Ectodermal cell (in vitro differentiated cells): ENCODE results near the gene CEACAM16.
A peak's percentile ranks its signal among the peaks of the same experiment; 100 is the strongest.

Experiments
- H3K27ac ChIP-seq: 2 replicates; pipeline ENCODE4 v1.7.0; 2013; ENCODE audit warnings: mild to moderate bottlenecking, low read depth, low read length; ENCODE audit not compliant: insufficient read depth, poor library complexity, severe bottlenecking
- H3K27me3 ChIP-seq: 2 replicates; pipeline ENCODE4 v1.7.0; 2013; ENCODE audit warnings: mild to moderate bottlenecking, low read length; ENCODE audit not compliant: insufficient read depth, control insufficient read depth, poor library complexity, severe bottlenecking
- H3K36me3 ChIP-seq: one replicate; pipeline ENCODE4 v1.7.0; 2013; ENCODE audit warnings: low read length; ENCODE audit not compliant: control insufficient read depth, insufficient read depth
- H3K4me1 ChIP-seq: one replicate; pipeline ENCODE4 v1.7.0; 2013; ENCODE audit warnings: low read length; ENCODE audit not compliant: control insufficient read depth, insufficient read depth
- H3K4me3 ChIP-seq: 2 replicates; pipeline ENCODE4 v1.7.0; 2013; ENCODE audit warnings: low read depth, low read length, control low read depth; ENCODE audit not compliant: insufficient read depth
- H3K9me3 ChIP-seq: 2 replicates; pipeline ENCODE4 v1.7.0; 2013; ENCODE audit warnings: mild to moderate bottlenecking, low read length, moderate library complexity; ENCODE audit not compliant: control insufficient read depth
- whole genome bisulfite sequencing, 2 experiments: methylation state at CpG; one replicate each; pipeline ENCODE4 v1.1.7; 2013; ENCODE audit warnings: missing lambda C conversion rate in 2 of 2; 5-methylcytosine and 5-hydroxymethylcytosine counted together

Gene CEACAM16

DNA sequence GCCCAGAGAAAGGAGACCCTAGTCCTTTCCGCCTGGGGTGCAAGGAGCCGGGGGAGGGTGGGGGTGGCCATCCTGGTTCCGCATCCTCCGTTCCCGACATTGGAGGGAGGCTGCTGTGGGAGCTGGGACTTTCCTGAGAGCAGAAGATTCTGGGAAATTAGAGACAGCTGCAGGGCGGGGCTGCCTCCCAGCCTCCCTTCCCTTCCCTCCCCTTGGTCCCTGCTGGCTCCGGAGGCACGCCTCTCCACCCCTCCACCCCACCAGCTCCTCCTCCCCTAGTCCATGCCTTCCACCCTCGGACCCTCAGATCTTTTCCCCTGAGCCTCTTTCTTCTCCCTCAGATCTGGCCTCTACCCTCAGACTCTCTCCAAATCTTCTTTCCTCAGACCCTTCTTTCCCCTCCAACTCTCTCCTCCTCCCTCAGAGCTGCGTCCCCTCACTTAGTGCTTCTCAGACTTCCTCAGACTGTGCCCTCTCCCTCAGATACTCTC is 46.4 kb downstream of the CEACAM16 start:
- H3K36me3 ChIP-seq, result no peaks in the 10 kb centered on the region
- no peaks in the 10 kb centered on the region for H3K9me3 ChIP-seq
- H3K4me1 ChIP-seq, result peaks cover 12% of the 10 kb centered on the region
- 29 to 31% methylated on average over 10 of the region's 10 CpGs for WGBS, 2 experiments
- no peak overlapping the region for H3K4me3 ChIP-seq
- peaks cover 54% of the 10 kb centered on the region for H3K27me3 ChIP-seq
- no peak overlapping the region for H3K27ac ChIP-seq

DNA sequence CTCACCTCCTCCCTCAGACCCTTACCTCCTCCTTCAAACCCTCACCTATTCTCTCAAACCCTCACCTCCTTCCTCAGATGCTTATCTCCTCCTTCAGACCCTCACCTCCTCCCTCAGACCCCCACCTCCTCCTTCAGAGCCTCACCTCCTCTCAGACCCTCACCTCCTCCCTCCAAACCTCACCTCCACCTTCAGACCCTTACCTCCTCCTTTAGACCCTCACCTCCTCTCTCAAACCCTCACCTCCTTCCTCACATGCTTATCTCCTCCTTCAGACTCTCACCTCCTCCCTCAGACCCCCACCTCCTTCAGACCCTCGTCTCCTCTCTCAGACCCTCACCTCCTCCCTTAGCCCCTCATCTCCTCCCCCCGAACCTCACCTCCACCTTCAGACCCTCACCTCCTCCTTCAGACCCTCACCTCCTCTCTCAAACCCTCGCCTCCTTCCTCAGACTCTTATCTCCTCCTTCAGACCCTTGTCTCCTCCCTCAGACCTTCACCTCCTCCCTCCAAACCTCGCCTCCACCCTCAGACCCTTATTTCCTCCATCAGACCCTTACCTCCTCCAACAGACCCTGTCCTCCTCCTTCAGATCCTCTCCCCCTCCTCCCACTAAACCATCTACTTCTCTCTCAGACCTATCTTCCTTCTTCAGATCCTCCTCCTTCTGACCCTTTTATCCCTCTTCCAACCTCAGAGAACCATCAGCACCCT is 47.1 kb downstream of the CEACAM16 start:
- peaks cover 12% of the 10 kb centered on the region for H3K4me1 ChIP-seq
- H3K4me3 ChIP-seq, result no peak overlapping the region
- H3K9me3 ChIP-seq, result no peaks in the 10 kb centered on the region
- H3K36me3 ChIP-seq, result no peaks in the 10 kb centered on the region
- 77 to 78% methylated on average over 4 of the region's 4 CpGs for WGBS, 2 experiments
- no peak overlapping the region for H3K27ac ChIP-seq
- H3K27me3 ChIP-seq, result peaks cover 60% of the 10 kb centered on the region

GRCh38 chr19:44746616-44746945 is 47.6 kb downstream of the CEACAM16 start:
- 71 to 76% methylated on average over 5 of the region's 5 CpGs for WGBS, 2 experiments
- Histone ChIP-seq H3K4me1 (peaks cover 12% of the 10 kb centered on the region), H3K27me3 (peaks cover 66% of the 10 kb centered on the region), H3K4me3 (no peak overlapping the region), H3K9me3 (no peaks in the 10 kb centered on the region), H3K27ac (no peak overlapping the region), H3K36me3 (no peaks in the 10 kb centered on the region)

DNA sequence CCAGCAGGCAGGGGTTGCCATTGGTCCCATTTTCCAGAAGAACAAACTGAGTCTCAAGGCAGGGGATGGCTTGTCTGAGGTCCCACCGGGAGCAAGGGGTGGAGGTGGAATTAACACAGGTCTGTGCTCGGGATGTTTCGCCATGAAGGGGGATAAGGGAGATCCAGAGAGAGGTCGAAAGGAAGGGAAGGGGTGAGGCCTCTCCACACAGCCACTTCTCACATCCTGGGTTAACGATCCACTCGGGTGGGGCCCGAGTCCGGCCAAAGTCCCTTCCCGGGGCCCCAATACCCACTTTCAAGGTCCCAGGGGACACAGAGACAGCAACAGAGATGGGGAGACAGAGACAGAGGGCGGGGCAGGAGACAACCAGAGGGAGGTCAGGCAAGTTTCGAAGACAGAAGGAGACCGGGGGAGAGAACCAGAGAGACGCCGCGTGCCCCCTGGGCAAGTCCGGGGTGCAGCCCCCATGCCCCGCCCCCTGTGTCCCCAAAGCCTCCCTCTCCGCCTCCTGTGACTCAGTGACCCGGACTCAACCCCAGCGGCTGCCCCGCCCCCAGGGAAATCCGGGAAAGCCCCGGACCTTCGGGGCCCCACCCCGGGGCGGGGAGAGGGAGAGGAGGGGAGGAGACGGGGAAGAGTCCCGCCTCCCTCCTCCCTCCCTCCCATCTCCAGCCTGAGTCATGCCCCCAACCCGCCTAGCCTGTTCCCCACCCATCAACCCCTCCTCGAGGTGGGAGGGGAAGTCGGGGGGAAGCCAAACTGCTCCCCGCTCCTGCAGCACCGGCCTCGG is 48.2 kb downstream of the CEACAM16 start:
- H3K9me3 ChIP-seq, result no peaks in the 10 kb centered on the region

DNA sequence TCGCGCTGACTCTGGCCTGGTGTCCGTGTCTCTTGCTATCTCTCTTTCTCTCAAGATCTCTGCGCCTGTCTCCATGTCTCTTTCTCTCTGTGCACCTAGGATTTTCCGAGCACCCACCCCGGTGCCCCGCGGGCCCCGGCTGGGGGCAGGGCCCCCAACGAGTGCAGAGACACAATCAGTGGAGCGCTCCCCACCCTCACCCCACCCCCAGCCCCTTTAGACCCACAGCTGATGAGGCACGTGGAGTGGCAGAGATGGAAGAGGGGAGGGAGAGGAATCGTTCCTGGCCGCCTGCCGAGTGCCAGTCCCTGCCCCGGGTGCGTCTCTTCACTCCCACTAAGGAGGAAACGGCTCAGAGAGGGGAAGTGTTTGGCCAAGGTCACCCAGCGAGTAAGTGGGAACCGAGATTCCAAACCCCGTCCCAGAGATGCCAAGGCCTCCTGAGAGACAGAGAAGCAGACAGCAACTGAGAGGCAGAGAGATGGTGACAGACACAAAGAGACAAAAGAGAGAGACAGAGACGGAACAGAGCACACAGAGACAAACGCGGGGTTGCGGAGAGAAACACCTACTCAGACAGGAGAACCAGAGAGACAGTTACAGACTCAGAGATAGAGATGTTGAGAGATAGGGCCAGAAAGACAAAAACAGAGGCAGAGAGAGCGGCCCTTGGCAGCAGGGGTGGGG is 48.9 kb downstream of the CEACAM16 start:
- WGBS, 2 experiments, result 1% methylated on average over 23 to 25 of the region's 26 CpGs
- Histone ChIP-seq H3K4me3 (peak overlapping the region; percentile 11), H3K4me1 (peaks cover 10% of the 10 kb centered on the region)

More for the DNA sequence above, 48.2 kb downstream of the CEACAM16 start:
- WGBS, 2 experiments, result 9 to 10% methylated on average over 25 to 31 of the region's 34 CpGs
- Histone ChIP-seq H3K36me3 (no peaks in the 10 kb centered on the region), H3K4me3 (peak overlapping the region; percentile 11), H3K27me3 (peaks cover 68% of the 10 kb centered on the region), H3K27ac (no peak overlapping the region), H3K4me1 (peaks cover 10% of the 10 kb centered on the region)

GRCh38 chr19:44748426-44749254 is 49.7 kb downstream of the CEACAM16 start, which contains the start of gene BCL3:
Gene BCL3, plus strand, starts transcription at chr19:44748708. Its CDS starts 83 bp downstream, at chr19:44748791.
- H3K27me3 ChIP-seq, result peaks cover 83% of the 10 kb centered on the region
- H3K27ac ChIP-seq, result no peak within 1 kb of the TSS

More for the DNA sequence above, 48.9 kb downstream of the CEACAM16 start:
- Histone ChIP-seq H3K36me3 (no peaks in the 10 kb centered on the region), H3K27ac (no peak overlapping the region), H3K27me3 (peaks cover 75% of the 10 kb centered on the region), H3K9me3 (no peaks in the 10 kb centered on the region)

GRCh38 chr19:44749292-44749691 is 50.3 kb downstream of the CEACAM16 start:
- H3K9me3 ChIP-seq, result no peaks in the 10 kb centered on the region
- H3K36me3 ChIP-seq, result no peaks in the 10 kb centered on the region
- H3K27ac ChIP-seq, result no peak overlapping the region
- 78 to 93% methylated on average over 1 of the region's 1 CpG for WGBS, 2 experiments
- peaks cover 22% of the 10 kb centered on the region for H3K4me1 ChIP-seq
- H3K4me3 ChIP-seq, result peak overlapping the region; percentile 22
- peaks cover 90% of the 10 kb centered on the region for H3K27me3 ChIP-seq

More at GRCh38 chr19:44748426-44749254, 49.7 kb downstream of the CEACAM16 start, which contains the start of gene BCL3:
- Histone ChIP-seq H3K9me3 (no peaks in the 10 kb centered on the region), H3K36me3 (no peaks in the 10 kb centered on the region), H3K4me3 (peak within 1 kb of the TSS; percentile 22), H3K4me1 (peaks cover 17% of the 10 kb centered on the region)
- 2% methylated on average over 84 to 86 of the region's 88 CpGs for WGBS, 2 experiments

DNA sequence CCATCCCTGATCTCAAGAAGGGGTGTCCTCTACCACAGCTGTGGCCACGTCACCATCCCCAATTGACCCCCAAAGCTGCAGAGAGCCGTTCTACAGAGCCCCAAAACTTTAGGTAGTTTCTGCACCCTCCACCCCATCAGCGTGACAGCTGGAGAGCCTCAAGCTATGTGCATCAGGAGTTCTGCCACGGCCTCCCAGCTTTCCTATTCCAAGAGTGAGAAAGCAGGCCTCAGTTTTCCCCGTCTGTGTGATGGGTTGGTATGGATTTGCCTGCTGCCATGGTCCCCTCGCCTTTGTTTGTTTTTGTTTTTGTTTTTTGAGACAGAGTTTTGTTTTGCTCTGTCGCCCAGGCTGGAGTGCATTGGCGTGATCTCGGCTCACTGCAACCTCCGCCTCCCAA is 51.0 kb downstream of the CEACAM16 start:
- 91 to 93% methylated on average over 10 of the region's 10 CpGs for WGBS, 2 experiments
- H3K4me3 ChIP-seq, result no peak overlapping the region
- H3K36me3 ChIP-seq, result no peaks in the 10 kb centered on the region
- H3K27me3 ChIP-seq, result peaks cover 97% of the 10 kb centered on the region
- no peak overlapping the region for H3K27ac ChIP-seq
- no peaks in the 10 kb centered on the region for H3K9me3 ChIP-seq
- H3K4me1 ChIP-seq, result peaks cover 27% of the 10 kb centered on the region

GRCh38 chr19:44752123-44752815 is 53.3 kb downstream of the CEACAM16 start:
- Histone ChIP-seq H3K27me3 (peaks cover 97% of the 10 kb centered on the region), H3K27ac (no peak overlapping the region), H3K36me3 (no peaks in the 10 kb centered on the region), H3K9me3 (no peaks in the 10 kb centered on the region), H3K4me1 (peaks cover 28% of the 10 kb centered on the region), H3K4me3 (no peak overlapping the region)
- 84 to 86% methylated on average over 8 of the region's 8 CpGs for WGBS, 2 experiments
